Fibroblast of villous mesenchyme (primary cell): ENCODE measurements around the gene C8G. TPM values are rescaled to one million over a fixed set of nuclear protein-coding genes. Genes with fewer than 3 reads are reported as not detected.
A peak's percentile ranks its signal among the peaks of the same experiment; 100 is the strongest.

Experiments
- DNase-seq: peaks from one replicate; pipeline ENCODE4 v3.0.0-alpha.2; 2010; ENCODE audit warnings: low read depth
- H3K4me3 ChIP-seq: 2 replicates; pipeline ENCODE4 v1.5.1; 2011; ENCODE audit warnings: low read depth, mild to moderate bottlenecking, low read length
- CTCF ChIP-seq: IDR thresholded peaks from 2 replicates; pipeline ENCODE4 v1.5.1; 2012; ENCODE audit warnings: low read depth, mild to moderate bottlenecking, low read length; ENCODE audit not compliant: insufficient read depth
- total RNA-seq: library from RNA; depleted of rRNA; stranded (reverse); fragments of >200 nt; gene quantifications from 2 replicates; pipeline ENCODE4 v1.2.3, GENCODE V29; 2012

The C8G gene
- total RNA-seq, 1 donor: 0.86 TPM

DNA sequence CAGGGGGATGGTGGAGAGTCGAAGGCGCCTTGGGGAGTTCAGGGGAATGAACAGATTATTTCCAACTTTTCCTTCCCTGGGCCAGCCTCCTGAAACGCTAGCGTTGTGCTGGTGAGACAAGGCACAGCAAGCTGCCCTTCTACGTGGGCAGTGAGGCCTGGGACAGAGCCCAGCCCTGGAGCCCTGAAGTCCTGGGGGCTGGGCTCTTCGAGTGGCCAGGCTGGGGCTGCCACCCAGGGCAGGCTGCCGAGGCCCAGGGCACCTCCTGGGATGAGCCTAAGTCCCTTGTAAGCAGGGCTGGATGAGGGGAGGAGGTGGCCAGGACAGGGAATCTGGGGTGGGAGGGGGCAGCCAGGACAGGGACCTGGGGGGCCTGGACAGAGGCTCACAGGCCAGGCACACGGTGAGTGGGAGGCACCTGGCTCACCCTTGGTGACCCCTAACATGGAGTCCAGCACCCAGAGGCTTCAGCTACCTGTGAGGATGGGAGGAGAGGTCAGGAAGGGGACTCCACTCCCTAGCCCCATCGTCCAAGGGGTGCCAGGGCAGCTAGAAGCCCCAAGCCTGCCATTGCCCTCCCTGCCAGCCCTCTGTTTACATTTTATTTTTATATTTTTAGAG, 5.7 kb downstream of the C8G start:
- TF ChIP-seq CTCF: no peak
- peak overlapping the region; percentile 66 for H3K4me3 ChIP-seq

GRCh38 chr9:136951541-136952320, 6.7 kb downstream of the C8G start, which contains the start of gene LCN12:
LCN12 (plus strand) TSS chr9:136952273; CDS start chr9:136952328, 55 bp downstream.
- H3K4me3 ChIP-seq: no peak within 1 kb of the TSS
- TF ChIP-seq CTCF: no peak
- no peak for DNase-seq

More for the DNA sequence above, 5.7 kb downstream of the C8G start:
- no peak for DNase-seq

GRCh38 chr9:136952321-136952850, 7.3 kb downstream of the C8G start:
- DNase-seq: no peak
- H3K4me3 ChIP-seq: no peak overlapping the region
- no peak for TF ChIP-seq CTCF

- no peak for TF ChIP-seq CTCF
- H3K4me3 ChIP-seq: no peak overlapping the region
- DNase-seq: no peak
Measured at GRCh38 chr9:136952876-136953770, 8.1 kb downstream of the C8G start.

DNA sequence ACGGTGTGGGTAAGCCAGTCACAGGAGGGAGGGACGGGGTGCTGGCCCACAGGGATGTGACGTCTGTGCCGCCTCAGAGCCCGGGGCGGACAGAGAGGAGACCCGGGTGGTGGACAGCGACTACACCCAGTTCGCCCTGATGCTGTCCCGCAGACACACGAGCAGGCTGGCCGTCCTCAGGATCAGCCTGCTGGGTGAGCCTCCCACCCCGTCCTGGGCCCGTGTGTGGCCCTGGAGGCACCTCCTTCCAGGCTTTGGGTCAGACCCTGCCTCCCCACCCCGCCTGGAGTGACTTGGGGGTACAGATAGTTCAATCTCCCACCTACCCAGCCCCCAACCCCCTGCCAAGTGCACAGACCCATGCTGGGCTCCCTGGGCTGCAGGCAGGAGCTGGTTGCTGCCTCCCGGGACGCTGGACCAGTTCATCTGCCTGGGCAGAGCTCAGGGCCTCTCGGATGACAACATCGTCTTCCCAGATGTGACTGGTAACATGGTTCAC, 8.8 kb downstream of the C8G start:
- H3K4me3 ChIP-seq: no peak overlapping the region
- no peak for TF ChIP-seq CTCF
- DNase-seq: no peak

DNA sequence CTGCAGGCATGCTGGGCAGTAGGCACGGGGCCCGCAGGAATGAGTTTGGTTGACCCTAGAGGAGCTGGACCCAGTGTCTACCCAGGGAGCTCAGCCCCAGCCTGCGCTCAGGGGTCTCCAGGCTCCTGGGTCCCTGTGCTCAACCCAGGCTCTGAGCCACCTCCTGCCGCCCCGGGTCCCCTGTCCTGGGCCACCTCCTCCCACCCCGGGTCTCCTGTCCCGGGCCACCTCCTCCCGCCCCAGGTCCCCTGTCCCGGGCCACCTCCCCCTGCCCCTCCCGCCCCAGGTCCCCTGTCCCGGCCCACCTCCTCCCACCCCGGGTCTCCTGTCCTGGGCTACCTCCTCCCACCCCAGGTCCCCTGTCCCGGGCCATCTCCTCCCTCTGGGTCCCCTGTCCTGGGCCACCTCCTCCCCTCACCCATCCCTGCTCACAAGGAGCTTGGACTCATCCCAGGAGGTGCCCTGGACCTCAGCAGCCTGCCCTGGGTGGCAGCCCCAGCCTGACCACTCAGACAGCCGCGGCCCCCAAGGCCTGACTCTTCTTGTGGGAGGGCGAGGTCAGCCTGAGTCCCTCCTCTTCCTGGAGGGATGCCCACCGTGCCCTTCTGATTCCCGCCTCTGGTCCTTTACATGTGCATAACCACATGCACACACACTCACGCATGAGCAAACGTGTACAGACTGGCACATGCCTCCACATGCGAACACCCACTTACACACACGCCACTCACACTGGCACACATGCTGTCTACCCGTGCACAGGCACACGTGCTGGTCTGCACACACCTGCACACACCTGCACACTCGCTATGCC, 9.4 kb downstream of the C8G start:
- no peak for TF ChIP-seq CTCF
- no peak for DNase-seq
- no peak overlapping the region for H3K4me3 ChIP-seq
